SK-N-SH (cell line): ENCODE results near the gene HDAC2. TPM values are rescaled to one million over a fixed set of nuclear protein-coding genes. Genes with fewer than 3 reads are reported as not detected.

Experiments used
- CTCF ChIA-PET: fragments of 300-600, 350-600 bp; formaldehyde crosslinking; extraction: SDS; loops from one replicate; lab custom pipeline; 2021; lab: Yijun Ruan, JAX
- POLR2A ChIA-PET: fragments of 350-600 bp; sonication (Branson Sonifier 250); formaldehyde crosslinking; extraction: SDS; loops from one replicate; lab custom pipeline; 2020; ENCODE audit warnings: antibody characterized with exemption, inconsistent platforms; lab: Yijun Ruan, JAX
- DNase-seq: peaks from one replicate; pipeline ENCODE4 v3.0.0; 2012
- H2AFZ ChIP-seq: fragments of 200-600 bp; sonication (generic); 2 replicates; pipeline ENCODE4 v1.8.1; 2016; ENCODE audit warnings: antibody characterized with exemption, mild to moderate bottlenecking, low read depth
- H3F3A ChIP-seq: fragments of 200-600 bp; sonication (generic); replicated peaks from 2 replicates; pipeline ENCODE3; 2016; ENCODE audit warnings: antibody characterized with exemption, mild to moderate bottlenecking; ENCODE audit not compliant: insufficient read depth
- H3K27ac ChIP-seq, 2 experiments: fragments of 200-500 bp in 1 of 2; fragments of 200-600 bp in 1 of 2; sonication (Bioruptor generic) in 1 of 2; sonication (generic), shearing (Covaris generic) in 1 of 2; 2 replicates each; pipeline versions ENCODE4 v1.5.1 to v1.6.1; 2014 to 2016; ENCODE audit warnings: low read depth in 2 of 2, inconsistent platforms in 1 of 2, low read length in 1 of 2, mild to moderate bottlenecking in 1 of 2, mixed read lengths in 1 of 2
- H3K27me3 ChIP-seq: fragments of 200-600 bp; sonication (generic), shearing (Covaris generic); 2 replicates; pipeline ENCODE4 v1.6.1; 2016; ENCODE audit warnings: mixed run types; ENCODE audit not compliant: insufficient read depth
- H3K36me3 ChIP-seq, 2 experiments: fragments of 200-500 bp in 1 of 2; fragments of 200-600 bp in 1 of 2; sonication (Bioruptor generic) in 1 of 2; sonication (generic) in 1 of 2; replicated peaks in 1 of 2; 2 replicates each; pipeline versions ENCODE3 to v1.5.1; 2014 to 2016; ENCODE audit warnings: low read length in 1 of 2, mild to moderate bottlenecking in 1 of 2; ENCODE audit not compliant: insufficient read depth in 2 of 2, control insufficient read depth in 1 of 2
- H3K4me1 ChIP-seq, 2 experiments: fragments of 200-500 bp in 1 of 2; fragments of 200-600 bp in 1 of 2; sonication (Bioruptor generic) in 1 of 2; sonication (generic), shearing (Covaris generic) in 1 of 2; 2 replicates each; pipeline versions ENCODE4 v1.5.1 to v1.6.1; 2014 to 2016; ENCODE audit warnings: low read depth in 1 of 2, low read length in 1 of 2, mixed run types in 1 of 2; ENCODE audit not compliant: insufficient read depth in 2 of 2, control insufficient read depth in 1 of 2
- H3K4me2 ChIP-seq: fragments of 200-600 bp; sonication (generic), shearing (Covaris generic); 2 replicates; pipeline ENCODE4 v1.6.1; 2017; ENCODE audit warnings: mixed run types
- H3K4me3 ChIP-seq, 2 experiments: fragments of 200-500 bp in 1 of 2; fragments of 200-600 bp in 1 of 2; sonication (Bioruptor generic) in 1 of 2; sonication (generic), shearing (Covaris generic) in 1 of 2; 2 replicates each; pipeline versions ENCODE4 v1.5.1 to v1.8.1; 2014 to 2016; ENCODE audit warnings: low read depth in 2 of 2, inconsistent platforms in 1 of 2, low read length in 1 of 2, mild to moderate bottlenecking in 1 of 2, mixed read lengths in 1 of 2, moderate library complexity in 1 of 2
- H3K79me2 ChIP-seq: fragments of 200-600 bp; sonication (generic); 2 replicates; pipeline ENCODE4 v1.8.1; 2017; ENCODE audit warnings: mild to moderate bottlenecking; ENCODE audit not compliant: insufficient read depth
- H3K9ac ChIP-seq: fragments of 200-600 bp; sonication (generic); 2 replicates; pipeline ENCODE4 v1.6.1; 2017; ENCODE audit warnings: mixed run types
- H3K9me2 ChIP-seq: fragments of 200-600 bp; sonication (generic); 2 replicates; pipeline ENCODE4 v1.6.1; 2017; ENCODE audit warnings: mixed run types
- H3K9me3 ChIP-seq: fragments of 200-600 bp; sonication (generic); 2 replicates; pipeline ENCODE4 v1.6.1; 2017; ENCODE audit warnings: mixed run types, mild to moderate bottlenecking, moderate library complexity
- H4K20me1 ChIP-seq: fragments of 200-600 bp; sonication (generic); 2 replicates; pipeline ENCODE4 v1.6.1; 2017; ENCODE audit warnings: mild to moderate bottlenecking, mixed run types; ENCODE audit not compliant: insufficient read depth
- CHD2 ChIP-seq: fragments of 150-350 bp; IDR thresholded peaks from 2 replicates; pipeline ENCODE4 v1.6.1; 2018; ENCODE audit warnings: low read length; ENCODE audit not compliant: partially characterized antibody
- ELF1 ChIP-seq: IDR thresholded peaks from 2 replicates; pipeline ENCODE4 v1.4.0; 2012
- EP300 ChIP-seq, 2 experiments: IDR thresholded peaks; 2 replicates each; pipeline versions ENCODE4 v1.4.0 to v1.6.1; 2012; ENCODE audit warnings: borderline replicate concordance in 1 of 2, low read depth in 1 of 2, low read length in 1 of 2
- EZH2phosphoT487 ChIP-seq: fragments of 200-600 bp; sonication (generic); IDR thresholded peaks from 2 replicates; pipeline ENCODE4 v1.6.1; 2017; ENCODE audit warnings: low read depth, mixed run types, mild to moderate bottlenecking, antibody characterized with exemption, moderate library complexity, borderline replicate concordance
- FOSL2 ChIP-seq: IDR thresholded peaks from 2 replicates; pipeline ENCODE4 v1.4.0; 2012; ENCODE audit warnings: low read depth, mild to moderate bottlenecking, moderate library complexity, borderline replicate concordance
- FOXJ3 ChIP-seq: sonication (generic); formaldehyde crosslinking; IDR thresholded peaks from 2 replicates; pipeline ENCODE4 v1.5.1; 2020; ENCODE audit warnings: mild to moderate bottlenecking, missing genetic modification reagents
- GABPA ChIP-seq: IDR thresholded peaks from 2 replicates; pipeline ENCODE4 v1.4.0; 2012; ENCODE audit warnings: low read depth, mild to moderate bottlenecking
- MXI1 ChIP-seq: IDR thresholded peaks from 2 replicates; pipeline ENCODE4 v1.6.1; 2012; ENCODE audit warnings: mild to moderate bottlenecking, low read depth, low read length, improper control_type of control experiment
- NFIC ChIP-seq: IDR thresholded peaks from 2 replicates; pipeline ENCODE4 v1.4.0; 2012; ENCODE audit warnings: borderline replicate concordance
- NRF1 ChIP-seq: IDR thresholded peaks from 2 replicates; pipeline ENCODE4 v1.6.1; 2012; ENCODE audit warnings: low read depth, mild to moderate bottlenecking, low read length
- POLR2AphosphoS5 ChIP-seq: IDR thresholded peaks from 2 replicates; pipeline ENCODE4 v1.6.1; 2012; ENCODE audit warnings: low read depth, low read length
- RAD21 ChIP-seq: IDR thresholded peaks from 2 replicates; pipeline ENCODE4 v1.6.1; 2012; ENCODE audit warnings: mild to moderate bottlenecking, low read length
- RFX5 ChIP-seq: IDR thresholded peaks from 2 replicates; pipeline ENCODE4 v1.6.1; 2012; ENCODE audit warnings: mild to moderate bottlenecking, improper control_type of control experiment, low read length
- RXRA ChIP-seq: IDR thresholded peaks from 2 replicates; pipeline ENCODE4 v1.4.0; 2012; ENCODE audit warnings: low read depth, mild to moderate bottlenecking, borderline replicate concordance
- SMC3 ChIP-seq: IDR thresholded peaks from 2 replicates; pipeline ENCODE4 v1.6.1; 2012; ENCODE audit warnings: low read depth, low read length, improper control_type of control experiment
- TAF1 ChIP-seq: IDR thresholded peaks from 2 replicates; pipeline ENCODE4 v1.6.1; 2012; ENCODE audit warnings: low read depth, mild to moderate bottlenecking, low read length, moderate library complexity, borderline replicate concordance
- YY1 ChIP-seq: IDR thresholded peaks from 2 replicates; pipeline ENCODE4 v1.4.0; 2012; ENCODE audit warnings: low read depth, mild to moderate bottlenecking
- WGBS: methylation state at CpG from one replicate; pipeline ENCODE4 v1.1.6; 2017; ENCODE audit warnings: low lambda C conversion rate; 5-methylcytosine and 5-hydroxymethylcytosine counted together
- polyA plus RNA-seq, 3 experiments: library from polyadenylated mRNA; depleted of rRNA; stranded (reverse); fragments of >200 nt; gene quantifications; 2 replicates each; pipeline ENCODE4 v1.2.3, GENCODE V29; 2012
- TF ChIP-seq, protein P1 (sequence below): IDR thresholded peaks from 2 replicates; pipeline ENCODE4; 2012
- TF ChIP-seq, protein P2 (sequence below): IDR thresholded peaks from 2 replicates; pipeline ENCODE4 v1.4.0; 2012; ENCODE audit warnings: low read depth
- TF ChIP-seq, protein P3 (sequence below): IDR thresholded peaks from 2 replicates; pipeline ENCODE4 v1.4.0; 2012; ENCODE audit warnings: low read depth, borderline replicate concordance
- TF ChIP-seq, protein P4 (sequence below): fragments of 200-600 bp; sonication (generic); IDR thresholded peaks from 2 replicates; pipeline ENCODE4 v1.6.1; 2017; ENCODE audit warnings: antibody characterized with exemption, mild to moderate bottlenecking, moderate library complexity

HDAC2 gene
- polyA plus RNA-seq, 1 of the 3 experiments (the other 2 are of a cell fraction) = 90.4 TPM

DNA sequence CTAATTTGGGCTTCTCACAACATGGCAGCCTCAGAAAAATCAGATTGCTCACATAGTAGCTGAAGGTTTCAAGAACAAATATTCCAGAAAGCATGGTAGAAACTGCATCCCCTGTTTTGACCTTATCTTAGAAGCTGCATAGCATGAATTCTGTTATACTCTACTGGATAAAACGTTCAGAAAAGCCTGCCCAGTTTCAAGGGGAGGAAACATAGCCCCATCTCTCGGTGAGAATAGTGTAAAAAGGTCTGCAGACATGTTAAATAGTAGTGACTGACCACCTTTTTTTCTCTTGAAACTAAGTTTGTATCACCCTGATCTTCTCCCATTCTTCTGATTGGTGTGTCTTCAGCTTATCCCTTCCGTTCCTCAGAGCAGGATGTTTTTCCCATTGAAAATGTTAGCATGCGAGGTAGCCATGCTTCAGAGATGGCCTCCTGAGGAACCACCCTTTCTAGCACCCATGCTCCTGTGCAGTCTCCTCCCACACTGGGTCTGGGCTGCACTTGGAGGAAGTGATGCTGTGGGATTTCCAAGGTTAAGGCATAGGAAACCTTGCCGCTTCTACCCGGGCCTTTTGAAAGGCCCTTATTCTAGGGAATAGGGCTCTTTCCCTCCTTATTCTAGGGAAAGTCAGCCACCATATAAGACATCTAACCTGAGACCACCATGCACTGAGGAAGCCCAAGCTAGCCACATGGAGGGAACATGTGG, 63.7 kb downstream of the HDAC2 start:
- no peaks in the 10 kb centered on the region for H3K79me2 ChIP-seq
- no peaks in the 10 kb centered on the region for H3K36me3 ChIP-seq
- 86% methylated on average over 6 of the region's 6 CpGs for WGBS
- POLR2A ChIA-PET = no interaction called here
- no peak overlapping the region for H3K4me2 ChIP-seq
- no peaks in the 10 kb centered on the region for H3K9me2 ChIP-seq
- H3K27ac ChIP-seq = no peak overlapping the region
- CTCF ChIA-PET = interaction anchor here (0.9 to 2.9 kb wide), 6 partner anchors 12 to 1571 kb away, joined by 3 to 18 read pairs (median 4); no protein-coding TSS in a partner anchor
- H4K20me1 ChIP-seq = no peaks in the 10 kb centered on the region
- TF ChIP-seq RAD21 = no peak
- TF ChIP-seq, protein P1, sequence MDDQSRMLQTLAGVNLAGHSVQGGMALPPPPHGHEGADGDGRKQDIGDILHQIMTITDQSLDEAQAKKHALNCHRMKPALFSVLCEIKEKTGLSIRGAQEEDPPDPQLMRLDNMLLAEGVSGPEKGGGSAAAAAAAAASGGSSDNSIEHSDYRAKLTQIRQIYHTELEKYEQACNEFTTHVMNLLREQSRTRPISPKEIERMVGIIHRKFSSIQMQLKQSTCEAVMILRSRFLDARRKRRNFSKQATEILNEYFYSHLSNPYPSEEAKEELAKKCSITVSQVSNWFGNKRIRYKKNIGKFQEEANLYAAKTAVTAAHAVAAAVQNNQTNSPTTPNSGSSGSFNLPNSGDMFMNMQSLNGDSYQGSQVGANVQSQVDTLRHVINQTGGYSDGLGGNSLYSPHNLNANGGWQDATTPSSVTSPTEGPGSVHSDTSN = no peak
- TF ChIP-seq NFIC = no peak
- no peak for TF ChIP-seq GABPA
- no peak for TF ChIP-seq SMC3
- no peak for TF ChIP-seq FOXJ3 (CRISPR knock-in tag)
- TF ChIP-seq FOSL2 = no peak
- TF ChIP-seq, protein P2, sequence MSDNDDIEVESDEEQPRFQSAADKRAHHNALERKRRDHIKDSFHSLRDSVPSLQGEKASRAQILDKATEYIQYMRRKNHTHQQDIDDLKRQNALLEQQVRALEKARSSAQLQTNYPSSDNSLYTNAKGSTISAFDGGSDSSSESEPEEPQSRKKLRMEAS = no peak
- no peak overlapping the region for H3K9ac ChIP-seq
- H3F3A ChIP-seq = no peaks in the 10 kb centered on the region
- H3K4me3 ChIP-seq = no peak overlapping the region
- no peak for DNase-seq
- no peaks in the 10 kb centered on the region for H3K9me3 ChIP-seq
- peaks cover 0 to 2% of the 10 kb centered on the region in 2 experiments; a peak in 1 of 4 replicates for H3K4me1 ChIP-seq
- no peak overlapping the region for H2AFZ ChIP-seq
- no peaks in the 10 kb centered on the region for H3K27me3 ChIP-seq

DNA sequence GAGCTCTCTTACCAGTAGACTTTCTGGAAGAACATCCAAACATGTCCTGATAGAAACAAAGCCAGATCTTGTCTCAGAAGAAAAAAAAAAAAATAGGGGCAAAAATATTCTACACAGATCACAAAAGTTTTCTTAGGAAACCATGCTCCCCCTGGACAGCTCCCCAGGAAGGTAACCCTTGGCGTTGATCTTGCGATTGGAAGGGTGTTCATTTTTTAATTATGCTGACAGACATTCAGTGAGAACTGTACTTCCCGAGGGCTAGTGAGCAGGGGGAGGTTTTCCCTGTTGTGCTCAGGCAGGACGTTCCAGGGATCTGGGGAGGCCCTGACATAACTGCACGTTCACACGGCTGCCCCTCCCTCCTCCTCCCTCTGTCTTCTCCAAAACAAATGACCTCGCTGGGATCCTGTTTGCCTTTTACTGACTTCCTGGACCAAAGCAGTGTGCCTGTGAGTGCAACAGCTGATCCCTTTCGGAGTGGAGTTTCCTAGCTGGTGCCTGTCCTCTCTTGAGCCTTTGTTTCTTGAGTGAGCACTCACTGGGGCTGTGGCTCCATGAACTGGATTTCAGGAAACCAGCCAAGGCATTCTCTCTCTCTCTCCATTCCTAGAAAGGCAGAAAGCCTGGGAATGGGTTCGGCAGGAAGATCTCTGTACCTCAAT, 67.2 kb downstream of the HDAC2 start:
- POLR2A ChIA-PET = no interaction called here
- peaks cover 0 to under 1% of the 10 kb centered on the region in 2 experiments; a peak in 1 of 4 replicates for H3K4me1 ChIP-seq
- no peaks in the 10 kb centered on the region for H3K9me3 ChIP-seq
- no peaks in the 10 kb centered on the region for H4K20me1 ChIP-seq
- no peaks in the 10 kb centered on the region for H3K9me2 ChIP-seq
- H3F3A ChIP-seq = no peaks in the 10 kb centered on the region
- no peak overlapping the region for H3K27ac ChIP-seq
- no peaks in the 10 kb centered on the region for H3K79me2 ChIP-seq
- CTCF ChIA-PET = interaction anchor here (0.7 to 1.2 kb wide), 2 partner anchors 20 to 63 kb away, joined by 3 to 4 read pairs; no protein-coding TSS in a partner anchor
- H3K27me3 ChIP-seq = no peaks in the 10 kb centered on the region
- H2AFZ ChIP-seq = no peak overlapping the region
- 86% methylated on average over 9 of the region's 9 CpGs for WGBS
- no peak overlapping the region for H3K4me3 ChIP-seq
- H3K36me3 ChIP-seq = no peaks in the 10 kb centered on the region
- DNase-seq = no peak
- no peak overlapping the region for H3K9ac ChIP-seq
- no peak for TF ChIP-seq NRF1
- TF ChIP-seq POLR2AphosphoS5 = no peak
- no peak for TF ChIP-seq YY1
- TF ChIP-seq, protein P3, sequence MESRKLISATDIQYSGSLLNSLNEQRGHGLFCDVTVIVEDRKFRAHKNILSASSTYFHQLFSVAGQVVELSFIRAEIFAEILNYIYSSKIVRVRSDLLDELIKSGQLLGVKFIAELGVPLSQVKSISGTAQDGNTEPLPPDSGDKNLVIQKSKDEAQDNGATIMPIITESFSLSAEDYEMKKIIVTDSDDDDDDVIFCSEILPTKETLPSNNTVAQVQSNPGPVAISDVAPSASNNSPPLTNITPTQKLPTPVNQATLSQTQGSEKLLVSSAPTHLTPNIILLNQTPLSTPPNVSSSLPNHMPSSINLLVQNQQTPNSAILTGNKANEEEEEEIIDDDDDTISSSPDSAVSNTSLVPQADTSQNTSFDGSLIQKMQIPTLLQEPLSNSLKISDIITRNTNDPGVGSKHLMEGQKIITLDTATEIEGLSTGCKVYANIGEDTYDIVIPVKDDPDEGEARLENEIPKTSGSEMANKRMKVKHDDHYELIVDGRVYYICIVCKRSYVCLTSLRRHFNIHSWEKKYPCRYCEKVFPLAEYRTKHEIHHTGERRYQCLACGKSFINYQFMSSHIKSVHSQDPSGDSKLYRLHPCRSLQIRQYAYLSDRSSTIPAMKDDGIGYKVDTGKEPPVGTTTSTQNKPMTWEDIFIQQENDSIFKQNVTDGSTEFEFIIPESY = no peak
- TF ChIP-seq RFX5 = no peak
- TF ChIP-seq, protein P4, sequence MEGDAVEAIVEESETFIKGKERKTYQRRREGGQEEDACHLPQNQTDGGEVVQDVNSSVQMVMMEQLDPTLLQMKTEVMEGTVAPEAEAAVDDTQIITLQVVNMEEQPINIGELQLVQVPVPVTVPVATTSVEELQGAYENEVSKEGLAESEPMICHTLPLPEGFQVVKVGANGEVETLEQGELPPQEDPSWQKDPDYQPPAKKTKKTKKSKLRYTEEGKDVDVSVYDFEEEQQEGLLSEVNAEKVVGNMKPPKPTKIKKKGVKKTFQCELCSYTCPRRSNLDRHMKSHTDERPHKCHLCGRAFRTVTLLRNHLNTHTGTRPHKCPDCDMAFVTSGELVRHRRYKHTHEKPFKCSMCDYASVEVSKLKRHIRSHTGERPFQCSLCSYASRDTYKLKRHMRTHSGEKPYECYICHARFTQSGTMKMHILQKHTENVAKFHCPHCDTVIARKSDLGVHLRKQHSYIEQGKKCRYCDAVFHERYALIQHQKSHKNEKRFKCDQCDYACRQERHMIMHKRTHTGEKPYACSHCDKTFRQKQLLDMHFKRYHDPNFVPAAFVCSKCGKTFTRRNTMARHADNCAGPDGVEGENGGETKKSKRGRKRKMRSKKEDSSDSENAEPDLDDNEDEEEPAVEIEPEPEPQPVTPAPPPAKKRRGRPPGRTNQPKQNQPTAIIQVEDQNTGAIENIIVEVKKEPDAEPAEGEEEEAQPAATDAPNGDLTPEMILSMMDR = no peak
- TF ChIP-seq, protein P2 = no peak
- no peak for TF ChIP-seq EZH2phosphoT487
- no peak for TF ChIP-seq EP300 (IDR thresholded peaks at IDR 0.05; ENCODE audit: borderline replicate concordance in 1 of 2, low read depth in 1 of 2, low read length in 1 of 2)
- no peak for TF ChIP-seq FOXJ3 (CRISPR knock-in tag)
- TF ChIP-seq NFIC = no peak
- no peak for TF ChIP-seq RAD21
- TF ChIP-seq ELF1 = no peak
- no peak for TF ChIP-seq RXRA
- TF ChIP-seq CHD2 = no peak
- no peak for TF ChIP-seq MXI1
- TF ChIP-seq TAF1 = no peak
- no peak overlapping the region for H3K4me2 ChIP-seq
